ENCODE data around the gene SERPINE2.

Gene SERPINE2

DNA sequence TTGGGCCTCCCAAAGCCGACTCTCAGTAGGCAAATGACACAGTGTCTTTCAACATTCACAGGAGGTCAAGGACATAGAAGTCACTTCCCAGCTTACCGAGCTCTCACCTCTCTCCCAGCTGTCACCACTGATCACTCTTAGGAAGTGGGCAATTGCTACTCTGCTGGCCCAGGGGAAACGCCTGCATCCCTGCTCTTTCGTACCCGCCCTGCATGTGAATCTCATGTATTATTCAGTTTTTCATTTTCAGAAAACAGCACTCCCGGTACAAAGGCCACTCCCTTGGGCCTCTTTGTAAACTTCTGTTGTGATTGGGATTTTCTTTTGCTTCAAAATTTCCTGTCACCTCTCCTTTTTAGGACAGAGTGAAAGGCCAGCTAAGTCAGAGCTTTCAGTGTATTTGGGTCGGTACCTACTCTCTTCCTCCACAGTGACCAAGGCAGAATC, 66.4 kb downstream of the SERPINE2 start:
- no peak for DNase-seq (ENCODE audit: low spot score)

DNA sequence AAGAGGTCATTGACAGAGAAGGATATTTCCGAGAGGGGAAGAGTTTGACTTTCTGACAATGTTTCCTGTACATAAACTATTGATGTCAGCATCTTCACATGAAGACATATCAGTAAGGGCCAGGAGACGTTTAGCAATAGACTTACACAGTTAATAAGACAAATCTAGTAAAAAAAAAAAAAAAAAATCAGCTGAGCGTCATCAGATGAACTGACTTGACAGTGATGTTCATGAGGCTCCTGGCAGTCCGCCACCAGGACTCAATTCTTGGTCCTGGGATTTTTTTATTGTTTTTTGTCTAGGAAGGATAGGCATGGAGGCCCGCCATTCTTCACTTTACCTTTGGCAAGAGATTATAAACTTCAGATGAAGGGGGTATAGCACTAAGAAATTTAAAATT, 67.4 kb downstream of the SERPINE2 start:
- DNase-seq (ENCODE audit: low spot score), result no peak

DNA sequence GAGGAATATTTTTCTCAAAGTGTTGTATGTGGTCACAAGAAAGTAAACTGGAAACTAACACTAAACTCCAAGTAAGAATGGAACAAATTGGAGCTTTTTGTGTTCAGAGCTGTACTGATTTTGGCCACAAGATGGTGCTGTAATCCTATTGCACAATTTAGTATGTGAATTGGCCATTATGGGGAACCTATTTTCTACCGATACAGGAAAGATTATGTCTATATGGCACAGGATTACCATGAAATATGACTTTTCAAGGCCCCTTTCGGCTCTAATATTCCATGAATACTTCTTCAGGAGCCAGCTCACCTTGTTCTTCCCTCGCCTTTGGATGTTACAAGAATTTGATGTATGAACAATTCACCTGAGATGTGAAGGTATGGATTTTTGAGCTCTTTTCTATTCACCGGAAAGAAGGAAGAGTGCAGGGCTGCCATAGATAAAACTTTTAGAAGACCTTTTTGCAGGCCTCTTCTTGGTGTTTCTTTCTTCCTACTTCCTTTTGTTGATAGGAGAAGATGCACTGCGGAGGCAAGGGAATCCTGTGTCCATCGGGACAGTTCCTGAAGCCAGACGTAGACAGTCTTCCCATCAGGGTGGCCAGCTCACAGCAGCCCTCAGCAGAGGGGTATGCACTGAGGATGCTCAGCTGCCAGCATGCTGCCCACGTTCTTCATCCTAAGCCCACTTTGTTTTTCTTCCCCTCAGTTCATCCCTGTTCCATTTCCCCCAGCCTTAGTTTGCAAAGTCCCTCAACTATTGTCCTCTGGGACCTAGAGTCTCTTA, 68.5 kb downstream of the SERPINE2 start:
- no peak for DNase-seq (ENCODE audit: low spot score)

DNA sequence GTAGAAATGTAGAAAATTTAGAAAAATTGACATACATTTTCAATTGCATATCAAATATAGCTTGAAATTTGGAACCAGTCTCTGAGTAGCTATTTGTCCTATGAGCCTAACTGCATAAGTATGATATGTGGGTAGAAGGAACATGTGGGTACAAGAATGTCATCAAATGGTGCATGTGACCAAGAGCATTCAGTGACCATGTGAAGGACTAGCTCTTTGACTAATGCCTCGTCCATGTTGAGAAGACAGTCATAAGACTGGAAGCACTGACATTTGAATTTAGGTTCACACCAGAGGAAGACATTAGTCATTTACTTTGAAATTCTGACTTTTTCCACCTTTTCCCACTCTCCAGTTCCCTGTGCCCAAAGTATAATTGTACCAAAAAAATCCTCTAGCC, 69.2 kb downstream of the SERPINE2 start:
- DNase-seq (ENCODE audit: low spot score), result no peak

DNA sequence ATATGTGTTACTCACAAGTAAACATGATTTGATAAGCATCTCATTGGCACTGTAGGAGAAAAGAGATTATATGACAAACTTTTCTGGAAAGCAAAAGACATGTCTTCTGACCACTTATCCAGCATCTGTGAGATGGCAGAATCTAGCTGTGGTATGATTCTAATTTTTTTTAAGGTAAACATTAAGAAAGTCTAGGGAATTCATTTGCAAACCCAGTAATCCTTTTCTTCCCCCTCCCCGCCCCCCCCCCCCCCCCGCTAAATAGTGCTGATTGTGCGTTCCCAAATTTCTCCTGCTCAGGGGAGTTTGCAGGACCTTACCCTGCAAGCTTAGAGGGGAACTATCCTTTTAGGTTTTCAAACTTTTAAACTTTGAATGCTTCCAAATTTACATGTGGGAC, 69.8 kb downstream of the SERPINE2 start:
- DNase-seq (ENCODE audit: low spot score), result no peak

DNA sequence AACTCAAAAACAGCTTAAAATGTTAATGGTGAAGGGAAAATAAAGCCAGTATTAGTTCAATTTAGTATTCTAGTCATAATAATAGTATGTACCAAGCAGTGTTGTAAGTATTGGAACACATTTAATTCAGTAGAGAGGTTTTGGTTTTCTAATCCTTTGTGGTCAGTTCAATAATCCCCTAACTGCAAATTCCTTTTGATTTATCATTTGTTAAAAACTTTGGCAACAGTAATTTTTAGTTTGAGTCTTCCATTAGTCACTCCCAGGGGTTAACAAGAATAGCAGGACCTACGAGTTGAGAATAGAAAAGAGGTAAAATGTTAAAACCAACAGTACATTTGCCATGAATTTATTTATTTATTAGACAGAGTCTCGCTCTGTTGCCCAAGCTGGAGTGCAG, 71.1 kb downstream of the SERPINE2 start:
- DNase-seq (ENCODE audit: low spot score), result no peak

DNA sequence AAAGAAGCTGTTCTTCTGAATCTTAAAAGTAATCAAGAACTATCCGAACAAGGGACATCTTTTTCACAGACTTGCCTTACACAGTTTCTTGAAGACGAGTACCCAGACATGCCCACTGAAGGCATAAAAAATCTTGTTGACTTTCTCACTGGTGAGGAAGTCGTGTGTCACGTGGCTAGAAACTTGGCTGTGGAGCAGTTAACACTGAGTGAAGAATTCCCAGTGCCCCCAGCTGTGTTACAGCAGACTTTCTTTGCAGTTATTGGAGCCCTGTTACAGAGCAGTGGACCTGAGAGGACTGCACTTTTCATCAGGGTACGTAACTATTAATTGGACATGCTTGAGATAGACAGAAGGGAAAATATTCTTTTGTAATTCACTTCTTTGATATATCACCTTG, 79.4 kb downstream of the SERPINE2 start:
- DNase-seq (ENCODE audit: low spot score), result no peak

DNA sequence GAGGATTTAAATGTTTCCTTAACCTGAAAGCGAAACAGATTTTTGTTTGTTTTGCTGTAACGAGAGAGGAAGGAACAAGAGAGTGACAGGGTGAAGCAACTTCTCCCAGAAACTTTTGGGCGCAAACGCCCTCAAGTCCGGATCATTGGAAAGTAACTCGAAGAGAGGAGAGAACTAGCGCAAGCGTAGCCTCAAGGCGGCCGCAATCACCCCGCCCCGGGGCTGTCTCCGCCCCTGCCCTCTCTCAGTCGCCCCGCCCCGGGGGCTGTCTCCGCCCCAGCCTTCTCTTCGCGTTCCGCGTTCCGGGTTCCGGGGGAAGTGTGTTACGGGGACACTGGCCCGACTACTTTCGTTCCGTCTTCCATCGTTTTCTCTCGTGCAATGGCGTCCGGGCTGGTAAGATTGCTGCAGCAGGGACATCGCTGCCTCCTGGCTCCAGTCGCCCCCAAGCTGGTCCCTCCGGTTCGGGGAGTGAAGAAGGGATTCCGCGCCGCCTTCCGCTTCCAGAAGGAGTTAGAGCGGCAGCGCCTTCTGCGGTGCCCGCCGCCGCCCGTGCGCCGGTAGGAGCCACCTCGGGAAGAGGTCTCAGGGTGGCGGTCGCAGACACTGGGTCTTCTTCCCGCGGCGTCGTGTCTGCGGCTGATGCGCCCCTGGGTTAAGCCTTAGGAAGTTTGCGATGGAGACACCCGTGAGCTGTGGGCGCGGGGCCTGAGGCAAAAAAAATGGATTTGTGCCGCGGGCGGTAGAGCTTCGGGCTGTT, 81.8 kb downstream of the SERPINE2 start, which contains the start of gene MRPL44:
Gene MRPL44, plus strand, starts transcription at position 372 of the 760 bp plus-strand sequence. Its CDS starts 10 bp downstream, at position 382.
- peak; percentile 69 for DNase-seq (ENCODE audit: low spot score)

DNA sequence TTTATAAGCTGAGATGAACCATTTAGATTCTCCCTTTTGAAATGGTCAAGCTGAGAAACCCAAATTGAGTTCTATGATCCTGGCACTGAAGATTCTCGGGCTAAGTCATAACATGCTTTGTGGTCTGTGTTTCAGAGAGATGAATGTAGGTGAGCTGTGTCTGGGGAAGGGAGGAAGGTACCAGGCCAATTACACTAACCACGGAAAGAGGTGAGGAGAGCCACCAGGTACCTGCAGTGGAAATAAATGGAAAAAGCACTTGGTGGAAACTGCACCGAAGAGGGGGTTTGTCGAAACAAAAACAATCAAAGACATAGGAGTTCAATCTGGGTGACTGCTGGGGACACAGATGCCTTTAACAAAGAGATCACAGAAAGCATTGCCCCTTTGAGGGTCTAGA, 82.8 kb downstream of the SERPINE2 start:
- DNase-seq (ENCODE audit: low spot score), result no peak

DNA sequence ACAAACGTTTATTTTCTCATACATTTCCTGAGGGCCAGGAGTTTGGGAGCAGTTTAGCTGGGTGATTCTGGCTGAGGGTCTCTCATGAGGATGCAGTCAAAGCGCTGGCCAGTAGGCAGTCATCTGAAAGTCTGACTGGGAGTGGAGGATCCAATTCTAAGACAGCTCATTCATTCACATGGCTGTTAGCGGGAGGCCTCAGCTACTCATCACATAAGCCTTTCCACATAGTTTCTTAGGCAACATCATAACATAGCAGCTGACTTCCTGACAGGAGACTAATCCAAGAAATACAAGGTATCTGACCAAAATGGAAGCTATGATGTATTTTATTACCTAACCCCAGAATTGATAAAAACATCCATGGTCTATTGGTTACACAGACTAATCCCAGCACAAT, 84.7 kb downstream of the SERPINE2 start:
- no peak for DNase-seq (ENCODE audit: low spot score)

DNA sequence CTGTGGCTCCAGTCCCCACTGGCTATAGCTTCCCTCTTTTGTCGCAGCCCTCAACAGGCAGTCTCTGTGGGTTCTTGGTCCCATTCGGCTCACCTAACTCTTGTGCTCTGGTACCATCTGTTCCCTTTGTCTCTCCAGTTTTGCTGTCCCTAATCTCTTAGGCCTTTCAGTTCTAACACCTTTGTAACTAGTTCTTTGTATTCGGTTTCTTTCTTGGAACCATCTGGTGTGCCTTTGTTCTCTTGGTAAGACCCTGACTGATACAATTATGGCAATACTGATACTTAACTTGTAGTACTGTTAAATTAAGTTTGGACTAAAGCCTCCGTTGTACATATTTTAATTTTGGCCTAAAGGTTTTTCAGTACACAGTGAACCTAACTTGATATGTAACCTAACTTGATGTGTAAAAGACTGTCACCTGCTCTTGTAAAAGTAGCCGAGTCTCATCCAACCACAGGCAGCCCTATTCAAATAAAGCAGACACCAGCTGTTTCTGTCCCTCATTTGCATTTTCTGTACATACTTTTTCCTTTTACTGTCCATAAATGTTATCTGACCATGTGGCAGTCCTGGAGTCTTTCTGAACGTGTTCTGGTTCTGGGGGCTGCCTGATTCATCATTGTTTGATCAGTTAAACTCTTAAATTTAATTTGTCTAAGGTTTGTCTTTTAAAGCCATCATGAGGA, 86.7 kb downstream of the SERPINE2 start:
- no peak for DNase-seq (ENCODE audit: low spot score)

DNA sequence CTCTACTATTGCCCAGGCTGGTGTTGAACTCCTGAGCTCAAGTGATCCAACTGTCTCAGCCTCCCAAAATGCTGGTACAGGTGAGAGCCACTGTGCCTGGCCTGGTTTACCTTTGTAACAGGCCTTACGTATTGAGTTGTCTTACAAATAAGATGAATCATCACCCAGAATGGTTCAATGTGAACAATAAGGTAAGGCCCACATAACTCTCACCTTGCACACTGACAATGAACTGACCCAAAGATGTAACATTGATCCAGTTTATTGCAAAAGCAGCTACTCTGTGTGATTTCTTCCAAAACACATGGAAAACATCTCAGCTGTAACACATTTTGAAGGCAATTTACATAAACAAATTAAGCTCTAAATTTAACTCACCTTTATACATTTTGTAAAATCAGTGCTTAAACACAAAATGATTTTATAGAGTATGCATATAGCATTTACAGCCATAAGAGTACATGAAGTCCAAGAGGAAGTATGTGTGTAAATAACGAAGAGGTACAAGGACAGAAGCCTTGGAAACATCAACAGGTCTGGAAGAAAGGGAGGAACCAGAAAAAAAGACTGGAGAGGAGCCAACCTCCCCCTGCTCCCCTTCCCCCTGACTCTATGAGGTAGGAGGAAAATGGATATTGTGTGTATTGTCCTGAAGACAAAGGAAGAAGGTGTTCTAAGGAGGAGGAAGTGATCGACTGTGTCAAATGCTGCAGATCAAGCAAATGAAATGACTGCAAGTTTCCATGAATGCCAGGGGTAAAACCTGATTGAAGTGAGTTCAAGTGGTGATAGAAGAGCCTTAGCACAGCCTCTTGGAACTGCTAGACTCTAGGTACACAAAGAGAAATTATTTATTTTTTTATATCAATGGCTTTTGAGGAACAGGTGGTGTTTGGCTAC, 88.4 kb downstream of the SERPINE2 start:
- no peak for DNase-seq (ENCODE audit: low spot score)

DNA sequence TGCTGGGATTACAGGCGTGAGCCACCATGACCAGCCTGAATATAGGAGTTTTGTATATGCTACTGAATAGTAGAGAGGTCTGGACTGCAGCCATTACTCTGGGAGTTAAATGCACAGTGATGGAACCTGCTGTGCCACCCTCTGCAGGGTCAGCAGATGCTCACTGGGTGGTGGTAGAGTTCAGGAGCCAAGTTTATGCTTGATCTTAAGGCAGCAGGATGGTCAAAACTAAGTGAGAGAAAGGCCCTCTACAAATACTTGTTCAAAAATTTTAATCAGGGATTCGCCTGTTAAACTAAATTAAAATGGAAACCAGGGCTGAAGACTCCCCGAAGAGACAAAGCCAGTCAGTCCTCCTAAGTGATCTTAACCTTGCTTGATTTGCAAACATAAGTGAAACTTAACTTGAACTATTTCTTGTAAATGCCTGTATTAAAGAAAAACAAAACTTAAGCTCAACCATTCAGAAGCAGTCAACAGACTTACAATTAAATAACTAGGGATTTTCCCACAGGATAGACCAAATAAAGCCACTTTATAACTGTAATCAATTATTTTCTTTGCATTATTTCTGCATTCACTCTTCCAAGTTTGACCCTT, 89.7 kb downstream of the SERPINE2 start:
- DNase-seq (ENCODE audit: low spot score), result no peak

DNA sequence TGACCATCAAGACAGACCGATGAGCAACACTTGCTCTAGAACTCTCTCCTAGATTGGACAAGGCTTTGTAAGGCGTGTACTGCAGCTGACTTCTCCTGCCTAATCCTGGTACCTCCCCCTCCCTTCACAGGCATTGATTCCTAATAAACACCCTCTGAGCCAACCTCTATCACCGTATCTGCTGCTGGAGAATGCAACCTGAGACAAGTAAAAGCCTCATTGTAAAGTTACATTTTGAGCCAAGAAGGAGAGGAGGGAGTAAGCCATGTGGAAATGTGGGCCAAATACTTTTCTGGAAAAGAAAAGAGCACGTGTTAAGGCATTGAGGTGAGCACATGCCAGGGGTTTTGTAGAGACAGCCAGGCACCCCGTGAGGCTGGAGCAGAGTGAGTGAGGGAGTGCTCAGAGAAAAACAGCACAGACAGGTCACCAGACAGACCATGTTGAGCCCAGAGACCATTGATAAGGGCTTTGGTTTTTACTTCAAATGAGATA, 91.3 kb downstream of the SERPINE2 start:
- no peak for DNase-seq (ENCODE audit: low spot score)

DNA sequence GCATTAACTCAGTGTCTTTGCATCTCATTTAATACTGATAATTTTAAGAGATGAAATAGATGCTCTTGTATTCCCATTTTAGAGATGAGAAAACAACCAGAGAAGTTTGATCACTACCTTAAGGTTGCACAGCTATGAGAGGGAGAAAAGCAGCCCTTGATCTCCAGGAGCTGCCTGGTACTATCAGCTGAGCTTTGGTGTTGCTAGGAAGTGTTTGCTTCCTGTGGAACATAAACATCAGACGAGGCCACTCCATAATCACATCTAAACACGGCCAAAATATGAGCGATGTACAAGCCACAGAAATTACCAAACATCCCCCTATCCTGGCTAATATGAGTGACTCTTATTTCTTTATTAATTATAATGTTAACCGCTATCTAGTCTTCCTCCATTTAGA, 93.3 kb downstream of the SERPINE2 start:
- no peak for DNase-seq (ENCODE audit: low spot score)

DNA sequence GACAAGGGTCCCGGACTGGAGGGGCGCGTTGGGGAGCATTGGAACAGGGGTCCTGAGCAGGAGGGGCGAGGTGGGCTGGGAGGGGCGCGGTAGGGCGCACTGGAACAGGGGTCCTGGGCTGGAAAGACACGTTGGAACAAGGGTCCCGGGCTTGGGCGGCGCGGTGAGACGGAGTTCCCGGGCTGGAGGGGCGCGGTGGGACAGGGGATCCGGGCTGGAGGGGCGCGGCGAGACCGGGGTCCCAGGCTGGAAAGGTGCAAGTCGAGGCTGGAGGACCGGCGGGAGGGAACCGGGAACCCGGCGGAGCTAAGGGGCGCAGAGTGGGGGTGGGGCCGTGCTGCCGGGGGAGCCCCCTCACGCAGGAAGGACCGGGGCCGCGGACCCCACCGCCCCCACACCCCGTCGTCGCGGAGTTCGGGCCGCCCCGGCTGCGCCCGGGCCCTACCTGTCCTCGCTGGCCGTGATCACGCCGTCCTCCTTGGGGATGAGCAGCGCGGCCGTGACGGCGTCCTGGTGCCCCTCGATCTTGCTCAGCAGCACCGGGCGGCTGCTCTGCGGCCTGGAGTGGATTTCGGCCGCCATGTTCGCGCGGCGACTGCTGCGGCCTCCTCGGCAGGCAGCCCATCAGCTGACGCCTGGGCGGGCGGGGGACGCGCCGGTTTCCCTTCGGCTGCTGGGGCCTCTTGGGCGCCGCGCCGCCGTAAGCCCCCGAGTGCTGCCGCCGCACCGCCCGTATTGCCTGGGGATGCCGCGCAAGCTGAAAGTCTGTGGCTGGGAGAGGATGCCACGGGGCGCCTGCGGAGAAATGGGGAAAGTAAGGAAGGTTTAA, 94.2 kb downstream of the SERPINE2 start, which contains the start of gene WDFY1:
Gene WDFY1, minus strand, starts transcription at position 633 of the 829 bp plus-strand sequence. Its CDS starts 51 bp downstream, at position 582.
- peak; percentile 94 for DNase-seq (ENCODE audit: low spot score)

DNA sequence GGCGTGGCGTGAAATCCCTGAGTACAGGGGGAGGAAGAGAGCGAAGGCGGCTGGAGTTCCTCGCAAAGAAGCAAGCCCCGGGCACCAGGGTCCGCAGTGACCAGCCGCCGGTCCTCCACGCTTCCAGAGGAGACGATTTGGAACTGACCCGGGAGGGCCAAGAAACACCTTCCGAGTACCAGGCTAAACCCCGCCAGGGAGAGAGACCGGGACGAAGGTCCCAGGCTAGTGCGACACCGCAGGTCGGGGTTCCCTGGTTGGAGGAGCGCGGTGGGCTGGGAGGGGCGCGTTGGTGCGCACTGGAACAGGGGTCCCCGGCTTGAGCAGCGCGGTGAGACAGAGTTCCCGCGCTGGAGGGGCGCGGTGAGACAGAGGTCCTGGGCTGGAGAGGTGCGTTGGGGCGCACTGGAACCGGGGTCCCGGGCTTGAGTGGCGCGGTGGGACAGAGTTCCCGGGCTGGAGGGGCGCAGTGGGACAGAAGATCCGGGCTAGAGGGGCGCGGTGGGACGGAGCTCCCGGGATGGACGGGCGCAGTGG, 94.9 kb downstream of the SERPINE2 start:
- peak; percentile 39 for DNase-seq (ENCODE audit: low spot score)

DNA sequence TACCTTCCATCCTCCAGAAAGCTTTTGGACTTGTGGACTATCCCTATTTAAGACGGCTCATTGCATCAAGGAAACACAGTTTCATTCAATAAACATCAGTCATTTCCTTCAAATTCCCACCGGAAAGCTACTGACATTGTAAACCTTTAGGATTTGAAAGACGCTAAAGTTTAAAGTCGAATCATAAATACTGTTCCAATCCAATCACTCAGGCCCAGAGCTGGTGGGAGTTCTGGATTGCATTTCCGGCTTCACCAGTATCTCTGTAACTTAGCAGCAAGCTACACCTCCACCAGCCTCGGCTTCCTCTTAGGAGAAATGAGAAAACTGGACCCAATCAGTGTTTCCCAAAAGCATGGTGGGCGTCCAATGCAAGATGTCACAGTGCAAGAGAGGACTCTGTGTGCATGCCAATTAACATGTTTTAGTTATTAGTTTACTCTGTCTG, 95.5 kb downstream of the SERPINE2 start:
- peak; percentile 52 for DNase-seq (ENCODE audit: low spot score)

DNA sequence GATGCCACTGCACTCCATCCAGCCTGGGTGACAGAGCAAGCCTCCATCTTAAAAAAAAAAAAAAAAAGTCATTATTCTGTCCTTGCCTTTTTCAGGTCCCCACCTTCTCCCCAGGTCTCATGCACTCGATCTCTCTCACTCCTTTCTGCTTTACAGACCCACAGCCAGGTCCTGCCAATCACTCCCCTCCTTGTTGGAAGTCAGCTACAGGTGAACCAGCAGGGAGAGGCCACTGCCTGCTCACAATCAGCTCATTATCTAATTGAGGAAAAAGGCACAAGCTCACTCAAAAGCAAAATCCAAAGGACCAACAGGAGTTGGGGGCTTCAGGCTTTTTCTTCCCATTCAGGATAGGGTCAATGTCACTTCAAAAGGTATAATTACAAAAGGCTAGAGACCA, 96.0 kb downstream of the SERPINE2 start:
- no peak for DNase-seq (ENCODE audit: low spot score)
